Adipocyte (in vitro differentiated cells): Measurements from ENCODE around the gene WDR90.

ENCODE experiments used
- DNase-seq: peaks from one replicate; pipeline ENCODE4 v3.0.0-alpha.2; 2015; ENCODE audit warnings: low read depth
- H3K27me3 ChIP-seq: replicated peaks from 2 replicates; pipeline ENCODE4 v1.7.0; 2013; ENCODE audit warnings: mild to moderate bottlenecking, low read length, moderate library complexity; ENCODE audit not compliant: control insufficient read depth, insufficient read depth
- H3K36me3 ChIP-seq: 2 replicates; pipeline ENCODE4 v1.7.0; 2013; ENCODE audit warnings: low read length, mild to moderate bottlenecking, moderate library complexity; ENCODE audit not compliant: control insufficient read depth, insufficient read depth, severe bottlenecking
- H3K4me1 ChIP-seq: 2 replicates; pipeline ENCODE4 v1.7.0; 2013; ENCODE audit warnings: mild to moderate bottlenecking, low read length, moderate library complexity; ENCODE audit not compliant: control insufficient read depth, insufficient read depth
- H3K4me3 ChIP-seq: 2 replicates; pipeline ENCODE4 v1.7.0; 2013; ENCODE audit warnings: mild to moderate bottlenecking, low read length, moderate library complexity
- H3K9ac ChIP-seq: 2 replicates; pipeline ENCODE4 v1.7.0; 2013; ENCODE audit warnings: mild to moderate bottlenecking, low read length, moderate library complexity
- H3K9me3 ChIP-seq: 2 replicates; pipeline ENCODE4 v1.7.0; 2013; ENCODE audit warnings: mild to moderate bottlenecking, low read length, moderate library complexity; ENCODE audit not compliant: control insufficient read depth

Gene WDR90

DNA sequence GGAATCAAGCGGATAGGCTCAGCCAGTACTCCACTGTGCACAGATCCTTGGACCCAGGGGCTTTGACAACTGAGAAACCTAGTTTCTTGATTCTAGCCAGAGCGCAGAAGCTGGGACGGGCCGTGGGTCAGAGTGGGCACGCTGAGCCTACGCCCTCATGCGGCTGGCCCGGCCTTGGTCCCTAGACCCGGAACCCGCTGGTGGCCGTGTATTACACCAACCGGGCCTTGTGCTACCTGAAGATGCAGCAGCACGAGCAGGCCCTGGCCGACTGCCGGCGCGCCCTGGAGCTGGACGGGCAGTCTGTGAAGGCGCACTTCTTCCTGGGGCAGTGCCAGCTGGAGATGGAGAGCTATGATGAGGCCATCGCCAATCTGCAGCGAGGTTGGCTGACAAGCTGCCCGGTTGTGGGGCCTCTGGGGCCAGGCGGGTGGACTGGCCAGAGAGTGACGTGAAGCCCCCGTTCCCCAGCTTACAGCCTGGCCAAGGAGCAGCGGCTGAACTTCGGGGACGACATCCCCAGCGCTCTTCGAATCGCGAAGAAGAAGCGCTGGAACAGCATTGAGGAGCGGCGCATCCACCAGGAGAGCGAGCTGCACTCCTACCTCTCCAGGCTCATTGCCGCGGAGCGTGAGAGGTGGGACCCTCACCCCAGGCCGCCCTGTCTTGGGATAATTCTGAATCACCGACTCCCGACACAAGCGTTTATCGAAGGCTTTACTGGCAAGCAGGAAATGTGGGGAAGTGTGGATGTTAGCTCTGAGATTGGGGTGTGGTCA lies 32.0 kb downstream of the WDR90 start:
- Histone ChIP-seq H3K4me1 (peaks cover 26% of the 10 kb centered on the region), H3K9me3 (no peaks in the 10 kb centered on the region), H3K36me3 (peaks cover 20% of the 10 kb centered on the region), H3K4me3 (peak overlapping the region; percentile 91), H3K27me3 (no peaks in the 10 kb centered on the region), H3K9ac (peak overlapping the region; percentile 96)
- peak; percentile 61 for DNase-seq

DNA sequence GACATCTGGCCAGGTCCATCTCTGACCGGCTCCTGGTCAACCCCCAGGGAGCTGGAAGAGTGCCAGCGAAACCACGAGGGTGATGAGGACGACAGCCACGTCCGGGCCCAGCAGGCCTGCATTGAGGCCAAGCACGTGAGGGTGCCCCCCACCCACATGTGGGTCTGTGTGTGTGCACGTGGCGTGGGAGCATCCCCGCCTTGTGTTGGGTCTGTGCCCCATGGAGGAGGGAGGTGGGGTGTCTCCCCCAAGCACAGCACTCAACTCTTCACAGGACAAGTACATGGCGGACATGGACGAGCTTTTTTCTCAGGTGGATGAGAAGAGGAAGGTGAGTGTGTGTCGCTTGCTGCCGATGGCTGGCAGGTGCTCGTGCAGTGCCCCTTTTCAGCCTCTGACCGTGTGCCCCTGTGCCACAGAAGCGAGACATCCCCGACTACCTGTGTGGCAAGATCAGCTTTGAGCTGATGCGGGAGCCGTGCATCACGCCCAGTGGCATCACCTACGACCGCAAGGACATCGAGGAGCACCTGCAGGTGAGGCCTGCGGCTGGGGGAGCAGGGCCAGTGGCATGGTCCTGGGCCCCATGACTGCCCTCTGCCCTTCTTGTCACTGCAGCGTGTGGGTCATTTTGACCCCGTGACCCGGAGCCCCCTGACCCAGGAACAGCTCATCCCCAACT lies 32.7 kb downstream of the WDR90 start:
- Histone ChIP-seq H3K27me3 (no peaks in the 10 kb centered on the region), H3K36me3 (peaks cover 25% of the 10 kb centered on the region), H3K9me3 (no peaks in the 10 kb centered on the region), H3K4me1 (peaks cover 26% of the 10 kb centered on the region), H3K4me3 (peak overlapping the region; percentile 91), H3K9ac (peak overlapping the region; percentile 96)
- no peak for DNase-seq

- Histone ChIP-seq H3K9ac (peak overlapping the region; percentile 85), H3K4me1 (peaks cover 26% of the 10 kb centered on the region), H3K36me3 (peaks cover 25% of the 10 kb centered on the region), H3K4me3 (peak overlapping the region; percentile 83), H3K27me3 (no peaks in the 10 kb centered on the region), H3K9me3 (no peaks in the 10 kb centered on the region)
- DNase-seq = no peak
These were observed 33.6 kb downstream of the WDR90 start for GRCh38 chr16:682493-683395.

DNA sequence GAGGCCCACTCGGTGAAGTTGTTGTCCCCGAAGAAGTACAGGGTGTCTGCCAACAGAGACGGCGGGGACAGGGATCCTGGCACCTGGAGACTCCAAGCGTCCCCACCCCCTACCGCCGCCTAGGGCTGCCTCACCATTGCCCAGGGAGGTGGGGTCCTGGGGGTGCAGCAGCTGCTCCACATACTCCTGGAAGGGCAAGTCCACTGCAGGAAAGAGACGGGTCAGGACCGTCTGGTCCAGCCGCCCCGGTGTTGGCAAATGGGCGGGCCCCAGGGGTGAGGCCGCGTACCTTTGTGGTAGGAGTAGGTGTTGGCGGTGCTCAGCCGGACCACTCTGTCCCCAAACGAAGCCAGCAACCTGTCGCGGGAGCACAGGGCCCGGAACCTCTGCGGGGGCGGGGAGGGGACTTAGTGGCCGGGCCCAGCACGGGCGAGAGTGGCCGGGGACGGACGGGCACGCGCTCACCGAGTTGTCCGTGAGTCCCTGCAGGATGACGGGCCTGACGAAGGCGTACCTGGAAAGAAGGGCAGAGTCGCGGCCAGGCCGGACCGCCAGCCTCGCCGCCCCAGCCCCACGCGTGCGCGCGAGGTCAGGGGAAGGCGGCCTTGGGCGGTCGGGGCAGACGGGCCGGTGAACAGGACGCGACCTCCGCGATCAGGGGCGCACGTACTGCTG lies 34.4 kb downstream of the WDR90 start:
- no peak for DNase-seq
- no peaks in the 10 kb centered on the region for H3K9me3 ChIP-seq
- H3K36me3 ChIP-seq = peaks cover 25% of the 10 kb centered on the region
- H3K4me3 ChIP-seq = peak overlapping the region; percentile 83
- peaks cover 27% of the 10 kb centered on the region for H3K4me1 ChIP-seq
- peak overlapping the region; percentile 85 for H3K9ac ChIP-seq
- no peaks in the 10 kb centered on the region for H3K27me3 ChIP-seq

GRCh38 chr16:684071-684794 lies 35.1 kb downstream of the WDR90 start, which contains the start of gene JMJD8:
Gene JMJD8, minus strand, starts transcription at chr16:684334. Its CDS starts 15 bp downstream, at chr16:684319.
- Histone ChIP-seq H3K27me3 (no peaks in the 10 kb centered on the region), H3K4me3 (peak within 1 kb of the TSS; percentile 83), H3K4me1 (peaks cover 34% of the 10 kb centered on the region), H3K9me3 (no peaks in the 10 kb centered on the region), H3K36me3 (peaks cover 25% of the 10 kb centered on the region), H3K9ac (peak within 1 kb of the TSS; percentile 85)
- DNase-seq = peak; percentile 99

GRCh38 chr16:684961-685696 lies 36.0 kb downstream of the WDR90 start:
- no peak for DNase-seq
- Histone ChIP-seq H3K9ac (no peak overlapping the region), H3K9me3 (no peaks in the 10 kb centered on the region), H3K36me3 (peaks cover 25% of the 10 kb centered on the region), H3K4me1 (peaks cover 40% of the 10 kb centered on the region), H3K27me3 (no peaks in the 10 kb centered on the region), H3K4me3 (no peak overlapping the region)

DNA sequence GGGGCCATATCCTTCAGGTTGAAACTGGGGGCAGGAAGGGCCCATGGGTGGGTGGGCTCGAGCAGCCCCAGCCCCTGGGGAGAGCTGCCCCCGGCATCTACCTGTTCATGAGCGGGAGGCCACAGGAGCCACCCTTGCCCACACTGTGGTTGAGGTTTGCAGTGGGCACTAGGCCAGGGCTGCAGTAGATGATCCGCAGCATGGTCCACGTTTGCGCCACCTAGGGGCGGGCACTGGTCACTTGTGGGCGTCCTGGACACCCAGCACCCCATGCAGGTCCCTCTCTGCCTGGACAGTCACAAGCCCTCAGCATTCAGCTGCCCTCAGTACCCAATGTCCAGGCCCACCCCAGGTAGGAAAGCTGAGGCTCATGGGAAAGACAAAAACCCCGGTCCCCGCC lies 36.8 kb downstream of the WDR90 start:
- no peaks in the 10 kb centered on the region for H3K9me3 ChIP-seq
- no peak overlapping the region for H3K9ac ChIP-seq
- H3K27me3 ChIP-seq = no peaks in the 10 kb centered on the region
- H3K4me3 ChIP-seq = no peak overlapping the region
- DNase-seq = peak; percentile 52
- H3K4me1 ChIP-seq = peaks cover 40% of the 10 kb centered on the region
- H3K36me3 ChIP-seq = peaks cover 25% of the 10 kb centered on the region

DNA sequence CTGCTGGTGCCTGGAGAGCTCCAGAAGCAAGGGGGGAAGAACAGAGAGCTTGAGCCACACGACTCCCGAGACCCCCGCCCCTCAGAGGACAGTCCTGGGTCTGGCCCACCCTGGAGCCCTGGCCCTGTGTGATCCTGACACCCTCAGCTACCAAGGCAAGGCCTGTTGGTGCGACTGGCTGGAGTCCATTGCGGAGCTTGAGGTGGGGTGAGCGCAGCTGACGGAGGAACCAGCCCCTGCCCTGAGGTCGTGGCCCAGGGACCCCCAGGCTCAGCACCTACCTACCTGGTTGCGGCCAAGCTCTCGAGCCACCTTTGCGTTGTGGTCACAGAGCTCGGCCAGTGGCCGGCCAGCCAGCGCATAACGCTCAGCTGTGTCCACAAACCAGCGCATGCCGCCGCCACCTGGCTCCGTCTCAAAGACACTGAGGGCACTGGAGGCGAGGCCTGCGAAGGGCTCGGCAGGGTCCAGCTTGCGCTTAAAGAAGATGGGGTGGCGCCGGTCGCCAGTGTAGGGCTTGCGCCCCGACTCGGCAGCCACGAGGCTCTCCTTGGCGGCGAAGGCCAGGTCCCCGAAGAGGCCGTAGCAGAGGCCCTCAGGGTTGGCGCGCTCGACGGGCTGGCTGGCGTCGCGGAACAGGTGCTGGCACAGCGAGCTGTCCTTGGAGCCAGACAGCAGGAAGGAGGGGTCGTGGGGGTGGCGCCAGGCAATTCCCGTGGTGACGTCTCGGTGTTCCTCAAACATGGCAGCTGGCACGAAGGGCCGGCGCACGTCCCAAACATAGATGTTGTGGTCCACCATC lies 37.5 kb downstream of the WDR90 start:
- Histone ChIP-seq H3K4me3 (no peak overlapping the region), H3K27me3 (no peaks in the 10 kb centered on the region), H3K9me3 (no peaks in the 10 kb centered on the region), H3K4me1 (peaks cover 33% of the 10 kb centered on the region), H3K9ac (no peak overlapping the region), H3K36me3 (peaks cover 21% of the 10 kb centered on the region)
- DNase-seq = no peak

- peaks cover 13% of the 10 kb centered on the region for H3K36me3 ChIP-seq
- no peaks in the 10 kb centered on the region for H3K9me3 ChIP-seq
These were observed 38.3 kb downstream of the WDR90 start for GRCh38 chr16:687499-687898.

More at GRCh38 chr16:687499-687898, 38.3 kb downstream of the WDR90 start:
- Histone ChIP-seq H3K4me3 (no peak overlapping the region), H3K4me1 (peaks cover 25% of the 10 kb centered on the region), H3K9ac (no peak overlapping the region), H3K27me3 (no peaks in the 10 kb centered on the region)
- no peak for DNase-seq
